ENCODE data around the gene FLT1. TPM values are rescaled to one million over a fixed set of nuclear protein-coding genes. Genes with fewer than 3 reads are reported as not detected.

Gene FLT1
- polyA plus RNA-seq, 12 donors = 14.2 to 25.9 (median 16.6) TPM; not detected in 1

DNA sequence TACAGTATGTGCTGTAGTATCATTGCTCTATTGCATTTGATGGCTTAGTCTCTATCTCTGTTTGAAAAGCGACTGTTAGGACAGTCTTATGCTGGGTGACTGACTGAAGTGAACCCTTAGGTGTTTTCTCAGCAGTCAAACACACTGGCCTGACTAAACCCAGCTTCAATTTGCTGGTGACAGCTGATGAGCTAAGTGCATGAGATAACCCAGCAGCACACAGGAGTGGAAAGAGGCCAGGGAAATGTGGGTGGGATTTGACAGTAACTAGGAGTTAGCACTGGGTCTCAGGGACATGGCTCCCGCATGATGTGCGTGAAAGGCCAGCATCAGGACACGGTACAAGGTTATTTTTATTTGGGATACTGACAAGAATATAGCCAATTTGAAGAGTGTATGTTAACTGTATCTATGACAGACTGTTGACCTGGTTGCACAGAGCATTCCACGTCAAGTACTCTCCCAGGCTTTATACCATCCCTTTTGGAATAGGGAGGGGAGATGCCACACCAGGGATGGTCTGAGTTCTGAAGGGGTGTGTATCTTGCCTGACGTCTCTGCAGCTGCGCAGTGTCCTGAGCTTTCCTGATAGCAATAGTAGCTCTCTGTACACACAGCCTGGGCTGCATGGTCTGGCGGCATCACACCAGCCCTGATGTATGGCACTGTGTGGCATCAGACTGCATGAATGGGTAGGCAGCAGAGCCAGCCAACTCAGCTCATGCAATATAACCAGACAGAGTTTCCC lies 144.8 kb downstream of the FLT1 start:
- no peak for DNase-seq

- no peak for DNase-seq
Measured at GRCh38 chr13:28349371-28349770, 145.6 kb downstream of the FLT1 start.

- no peak for DNase-seq
Measured at GRCh38 chr13:28347456-28348371, 147.2 kb downstream of the FLT1 start.

DNA sequence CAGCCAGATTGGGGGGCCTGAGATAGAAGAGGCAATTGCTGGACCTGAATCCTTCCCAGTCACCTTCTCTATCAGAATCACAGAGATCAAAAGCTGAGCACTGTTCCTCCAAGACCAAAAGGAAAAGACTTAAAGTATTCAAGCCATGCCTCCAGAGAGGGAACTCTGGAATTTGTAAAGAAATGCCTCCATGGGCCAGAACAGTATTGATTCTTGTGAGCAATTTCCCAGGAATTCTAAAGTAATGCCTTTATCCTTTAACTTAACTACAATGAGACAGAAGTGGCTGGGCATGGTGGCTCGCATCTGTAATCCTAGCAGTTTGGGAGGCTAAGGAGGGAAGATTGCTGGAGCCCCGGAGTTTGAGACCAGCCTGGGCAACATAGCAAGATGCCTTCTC lies 148.8 kb downstream of the FLT1 start:
- no peak for DNase-seq

DNA sequence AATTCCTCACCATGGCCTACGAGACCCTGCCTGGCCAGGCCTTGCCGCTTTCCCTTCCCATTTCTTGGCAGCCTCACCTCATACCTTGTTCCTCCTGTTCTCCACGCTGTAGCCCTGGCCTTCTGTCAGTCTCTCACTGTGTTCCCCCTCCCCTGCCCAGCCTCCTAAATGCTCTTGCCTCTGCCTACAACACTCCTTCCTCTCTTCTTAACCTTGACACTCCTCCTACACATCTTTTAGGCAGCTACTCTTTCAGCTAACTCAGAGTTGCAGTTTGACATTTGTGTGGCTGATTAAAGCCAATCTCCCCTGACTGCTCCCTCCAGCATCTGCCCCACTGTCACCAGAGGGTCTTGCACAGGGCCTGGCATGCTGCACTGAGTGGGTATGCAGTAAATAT lies 150.8 kb downstream of the FLT1 start:
- DNase-seq = no peak

DNA sequence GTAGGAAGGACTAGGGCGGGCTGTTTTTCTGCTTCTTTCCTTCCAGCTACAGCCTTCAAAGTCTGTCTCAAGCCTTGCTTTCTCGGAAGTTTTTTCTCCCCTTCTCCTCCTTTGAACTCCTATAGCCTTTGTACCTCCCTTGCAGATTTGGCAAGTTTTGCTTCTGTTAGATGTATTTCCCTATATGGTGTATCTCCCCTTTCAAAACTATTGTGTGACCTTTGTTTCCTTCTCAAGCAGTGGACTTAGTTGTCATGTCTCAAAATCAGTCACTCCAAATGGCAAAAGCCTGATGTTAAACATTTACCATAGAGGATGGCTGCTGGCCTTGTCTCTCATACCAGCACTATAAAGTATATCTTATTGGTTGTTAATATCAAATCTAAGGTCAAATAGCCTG lies 152.7 kb downstream of the FLT1 start:
- DNase-seq = no peak

GRCh38 chr13:28340272-28340793 lies 154.6 kb downstream of the FLT1 start:
- no peak for DNase-seq

GRCh38 chr13:28339419-28339818 lies 155.5 kb downstream of the FLT1 start:
- DNase-seq = no peak

DNA sequence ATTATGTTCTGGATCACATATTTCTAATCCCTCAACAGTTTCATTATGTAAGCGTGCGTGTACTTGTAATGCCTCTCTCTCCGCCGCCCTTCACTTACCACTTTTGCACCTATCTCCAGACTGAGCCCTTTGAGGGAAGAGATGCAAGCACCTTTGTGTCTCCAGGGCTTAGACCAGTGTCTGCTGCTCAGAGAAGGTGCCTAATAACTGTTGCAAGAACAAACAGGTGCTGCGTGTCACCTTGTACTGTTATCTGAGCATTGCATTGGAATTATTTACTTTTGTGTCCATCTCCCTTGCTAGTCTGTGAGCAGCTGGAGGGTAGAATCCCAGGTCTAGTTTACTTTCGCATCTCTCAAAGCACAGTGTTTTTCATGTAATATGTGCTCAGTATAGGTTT lies 156.2 kb downstream of the FLT1 start:
- no peak for DNase-seq

- DNase-seq = peak; percentile 62
Measured at GRCh38 chr13:28338006-28338574, 156.8 kb downstream of the FLT1 start.

DNA sequence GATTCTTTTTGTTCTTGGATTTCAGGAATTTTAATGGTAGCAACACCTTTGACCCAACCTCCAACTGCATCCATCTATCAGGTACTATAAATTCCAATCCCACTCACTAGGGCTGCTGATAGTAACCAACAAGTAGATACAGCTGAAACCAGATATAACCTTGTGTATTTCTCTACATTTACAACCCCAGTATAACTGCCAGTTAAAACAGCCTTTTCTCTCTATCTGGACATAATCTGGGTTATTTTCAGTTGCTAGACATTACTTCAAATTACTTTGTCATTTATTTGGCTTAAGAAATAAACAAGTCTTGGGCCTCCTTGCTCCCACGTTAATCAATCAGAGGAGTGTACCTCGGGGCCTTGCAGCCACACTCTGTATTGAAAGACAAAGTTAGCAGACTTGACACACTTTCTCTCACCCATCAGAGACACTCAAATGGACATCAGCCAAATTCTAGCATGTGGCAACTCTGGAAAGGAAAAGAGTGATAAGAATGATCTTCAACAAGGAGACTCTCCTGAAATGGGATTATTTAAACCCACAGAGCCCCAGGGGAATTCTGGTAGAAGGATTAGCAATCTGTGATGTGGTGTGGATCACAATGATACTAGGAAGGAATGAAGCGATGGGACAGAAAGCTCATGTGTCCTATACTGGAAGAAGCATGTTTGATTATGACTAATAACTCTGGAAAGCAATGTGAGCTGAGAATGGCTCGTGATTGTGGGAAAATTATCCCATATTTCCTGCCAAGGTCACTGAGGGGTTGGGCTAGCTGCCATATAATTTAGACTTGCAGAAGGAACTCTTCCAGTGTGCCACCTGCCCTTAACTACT lies 157.5 kb downstream of the FLT1 start:
- no peak for DNase-seq

GRCh38 chr13:28336193-28336657 lies 158.7 kb downstream of the FLT1 start:
- no peak for DNase-seq

DNA sequence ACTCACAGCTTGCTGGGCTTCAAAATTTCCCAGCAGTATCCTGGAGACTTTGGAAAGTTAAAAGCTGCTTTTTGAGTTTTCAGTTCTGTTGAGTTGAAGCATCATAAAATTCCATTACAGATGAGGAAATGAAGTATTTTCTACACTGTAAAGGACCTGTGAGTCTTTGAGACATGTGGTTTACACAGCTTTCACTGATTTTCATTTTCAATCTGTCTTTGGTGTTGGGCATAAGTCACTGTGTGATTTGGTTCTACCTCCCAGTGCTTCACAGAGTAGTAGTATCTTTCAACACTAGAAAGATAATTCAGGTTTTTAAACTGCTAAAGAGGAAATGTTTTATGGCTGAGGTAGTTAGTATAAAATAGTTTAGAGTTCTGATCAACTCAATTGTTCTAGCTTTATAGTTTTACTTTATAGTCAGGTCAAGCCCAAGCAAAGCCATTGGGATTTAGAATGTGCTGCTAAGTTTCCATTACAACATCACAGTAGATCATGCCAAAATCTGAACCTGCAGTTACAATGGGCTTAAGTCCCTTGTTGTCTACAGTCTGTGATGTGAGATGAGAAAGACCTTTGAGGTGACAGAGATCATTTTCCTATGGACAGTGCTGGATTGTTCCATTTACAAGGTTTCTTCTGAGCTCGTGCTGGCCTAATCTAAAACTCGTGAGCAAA lies 161.6 kb downstream of the FLT1 start:
- DNase-seq = no peak

DNA sequence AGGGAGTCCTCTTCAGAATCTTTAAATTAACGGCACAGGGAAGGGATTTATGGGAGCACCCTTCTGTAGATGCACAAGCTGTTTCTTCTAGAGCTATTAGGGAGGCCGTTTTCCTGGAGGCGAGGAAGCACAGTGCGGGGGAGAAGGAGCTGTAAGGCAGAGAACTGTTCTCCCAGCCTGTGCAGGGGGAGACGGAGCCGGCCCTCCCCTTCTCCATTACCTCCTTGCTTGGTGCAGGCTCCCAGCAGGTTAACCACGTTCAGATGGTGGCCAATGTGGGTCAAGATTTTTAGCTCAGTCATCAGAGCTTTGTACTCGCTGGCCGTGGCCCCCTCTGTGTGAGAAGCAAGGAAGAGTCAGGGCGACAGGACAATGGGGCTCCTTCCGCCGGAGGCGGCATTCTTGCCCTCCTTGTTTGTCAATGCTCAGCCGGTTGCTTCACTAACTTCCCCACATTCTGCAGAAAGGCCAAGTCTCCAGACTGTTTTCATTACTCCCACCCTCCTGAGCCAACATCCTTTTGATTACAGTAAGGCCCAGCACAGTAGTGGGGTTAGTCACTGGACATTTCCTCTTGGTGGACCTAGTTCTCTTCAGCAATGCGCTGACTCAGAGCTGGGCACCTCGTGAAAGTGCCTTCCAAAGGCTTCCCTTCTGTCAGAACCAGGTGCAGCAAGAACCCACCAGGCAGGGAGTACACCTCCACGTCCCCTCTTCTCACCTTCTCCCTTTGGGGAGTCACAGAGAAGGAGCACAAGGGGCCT lies 165.4 kb downstream of the FLT1 start:
- DNase-seq = no peak

DNA sequence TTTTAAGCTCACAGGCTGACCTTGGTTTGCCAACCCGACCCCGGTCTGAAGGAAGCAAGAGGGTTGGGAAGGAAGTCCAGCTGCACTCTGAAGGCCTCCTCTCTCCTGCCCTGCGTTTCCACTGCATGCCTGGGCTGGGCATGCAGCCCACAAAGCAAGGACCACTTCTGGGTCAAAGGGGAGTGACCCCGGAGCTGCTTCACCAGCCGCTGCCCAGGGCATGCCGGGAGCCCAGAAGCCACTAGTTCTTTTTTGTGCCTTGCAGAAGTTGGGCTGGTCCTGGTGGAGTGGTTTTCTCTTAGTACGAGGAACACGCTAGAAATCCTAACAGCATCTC lies 166.7 kb downstream of the FLT1 start:
- no peak for DNase-seq

GRCh38 chr13:28327373-28328270 lies 167.3 kb downstream of the FLT1 start:
- DNase-seq = no peak

DNA sequence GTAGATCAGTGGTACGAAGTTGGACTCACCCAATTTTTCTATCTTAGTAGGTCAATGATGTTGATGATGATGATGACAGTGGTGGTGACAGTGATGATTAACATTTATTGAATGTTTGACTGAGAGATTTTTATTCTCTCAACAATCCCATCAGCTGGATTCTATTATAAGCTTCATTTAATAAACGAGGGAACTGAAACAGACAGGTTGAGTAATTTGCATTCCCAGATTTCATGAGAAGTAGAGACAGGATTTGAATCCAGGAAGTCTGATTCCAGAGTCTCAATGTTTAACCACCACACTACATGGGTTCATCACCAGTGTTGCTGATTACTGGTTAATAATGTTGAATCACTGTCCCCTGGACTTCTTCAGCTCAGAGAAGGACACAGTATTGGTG lies 168.9 kb downstream of the FLT1 start:
- no peak for DNase-seq

GRCh38 chr13:28325022-28325421 lies 169.9 kb downstream of the FLT1 start:
- DNase-seq = no peak

DNA sequence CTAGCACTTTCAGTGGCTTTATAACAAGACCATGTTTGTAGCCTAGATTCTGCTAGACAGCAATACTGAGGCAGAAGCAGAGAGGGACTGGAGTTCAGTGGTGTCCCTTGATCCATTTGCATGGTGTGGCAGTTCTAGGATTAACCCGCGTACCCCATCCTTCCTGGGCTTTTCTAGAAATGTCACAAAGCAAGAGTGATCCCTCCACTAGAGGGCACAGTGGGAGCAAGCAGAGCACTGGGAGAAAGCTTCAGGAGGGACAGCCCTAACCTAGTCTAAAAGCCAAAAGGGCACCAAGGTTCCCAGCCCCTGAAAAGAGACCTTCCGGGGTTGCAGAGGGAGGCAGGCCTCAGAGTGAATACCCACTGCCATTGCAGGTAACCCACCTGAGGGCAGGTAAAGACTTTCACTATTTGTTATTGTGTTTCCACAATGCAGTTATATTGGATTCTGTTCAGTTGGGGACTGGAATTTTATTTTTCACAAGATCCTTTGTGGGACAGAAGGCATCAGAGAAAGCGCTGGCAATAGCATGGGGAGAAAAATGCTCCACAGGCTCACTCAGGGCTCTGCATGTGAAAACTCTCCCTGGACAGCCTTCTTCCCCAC lies 170.6 kb downstream of the FLT1 start:
- DNase-seq = no peak

Measured in muscle of arm (tissue), 12 donors.